Measurements from ENCODE around the gene ARHGAP8. TPM values are rescaled to one million over a fixed set of nuclear protein-coding genes. Genes with fewer than 3 reads are reported as not detected.
"Not testable (repeated sequence)": the region's sequence is repeated elsewhere in the genome, so short reads cannot be mapped to it uniquely, and the experiment has no call there.

Gene ARHGAP8
- polyA plus RNA-seq, 2 of the 4 experiments (the other 2 are of a cell fraction), result 1.2 to 3.8 TPM

DNA sequence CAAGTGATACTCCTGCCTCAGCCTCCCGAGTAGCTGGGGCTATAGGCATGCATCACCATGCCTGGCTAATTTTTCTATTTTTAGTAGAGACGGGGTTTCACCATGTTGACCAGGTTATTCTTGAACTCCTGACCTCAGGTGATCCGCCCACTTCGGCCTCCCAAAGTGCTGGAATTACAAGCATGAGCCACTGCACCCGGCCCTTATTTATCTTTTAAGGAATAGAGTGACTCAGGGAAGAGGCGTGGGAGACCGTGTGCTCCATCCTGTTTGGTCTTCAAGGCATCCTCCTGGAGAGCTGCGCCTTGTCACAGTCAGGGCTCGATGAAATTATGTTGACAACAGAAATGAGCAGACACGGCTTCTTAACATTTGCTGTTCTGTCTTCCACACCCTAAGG is 12.7 kb upstream of the ARHGAP8 start:
- peak; percentile 67 to 70; a peak in 5 of 6 replicates for ATAC-seq
- POLR2A ChIA-PET; H3K4me3 ChIP-seq; FAIRE-seq; H3K9me3 ChIP-seq; TF ChIP-seq FOSL2 (IDR thresholded peaks at IDR 0.05): not testable (repeated sequence)
- H3K4me2 ChIP-seq, result peak overlapping the region; percentile 30
- 9% methylated on average over 10 of the region's 10 CpGs for WGBS (ENCODE audit: missing lambda C conversion rate)
- peak; percentile 45; the same call in 1 of the 2 replicates for TF ChIP-seq FOSL2 (CRISPR knock-in tag; IDR thresholded peaks at IDR 0.05)
- CTCF ChIA-PET, result interaction anchor here (0.7 kb wide), 1 partner anchor 46 kb away, joined by 3 read pairs; no protein-coding TSS in a partner anchor
- H3K27ac ChIP-seq, result peak overlapping the region in 1 of 2 experiments; percentile 67; a peak in 3 of 6 replicates
- DNase-seq (ENCODE audit: low read depth in 1 of 2, low spot score in 1 of 2), result peak; percentile 28 to 79
- peaks cover 20% of the 10 kb centered on the region for H3K4me1 ChIP-seq

DNA sequence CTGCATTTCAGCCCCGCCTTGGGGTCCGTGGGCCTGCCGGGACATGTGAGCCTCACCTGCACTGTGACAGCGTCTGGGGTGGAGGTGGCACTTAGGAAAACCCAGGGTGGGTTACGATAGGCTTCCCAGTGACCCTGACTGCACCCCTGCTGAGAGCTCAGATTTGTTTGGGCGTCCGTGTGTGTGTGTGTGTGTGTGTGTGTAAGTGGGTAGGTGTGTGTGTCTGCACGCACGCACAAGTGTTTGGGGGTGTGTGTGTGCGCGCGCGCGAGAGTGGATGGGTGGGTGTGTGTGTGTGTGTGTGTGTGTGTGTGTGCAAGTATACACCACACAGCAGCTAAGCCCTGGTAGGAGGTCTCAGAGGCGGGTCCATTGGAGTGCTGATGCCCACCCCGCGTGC is 12.1 kb upstream of the ARHGAP8 start:
- DNase-seq (ENCODE audit: low read depth in 1 of 2, low spot score in 1 of 2), result no peak
- Histone ChIP-seq H3K4me3 (no peak overlapping the region), H3K4me2 (peak overlapping the region; percentile 30; the same call in 2 of the 3 replicates), H3K27ac (peak overlapping the region in 1 of 2 experiments; percentile 67; a peak in 3 of 6 replicates), H3K4me1 (peaks cover 20% of the 10 kb centered on the region), H3K9me3 (no peaks in the 10 kb centered on the region)
- POLR2A ChIA-PET, result no interaction called here
- no peak for FAIRE-seq
- no peak for ATAC-seq
- TF ChIP-seq, protein P1, sequence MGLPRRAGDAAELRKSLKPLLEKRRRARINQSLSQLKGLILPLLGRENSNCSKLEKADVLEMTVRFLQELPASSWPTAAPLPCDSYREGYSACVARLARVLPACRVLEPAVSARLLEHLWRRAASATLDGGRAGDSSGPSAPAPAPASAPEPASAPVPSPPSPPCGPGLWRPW (IDR thresholded peaks at IDR 0.05), result no peak
- TF ChIP-seq HDAC2 (IDR thresholded peaks at IDR 0.05), result no peak
- WGBS (ENCODE audit: missing lambda C conversion rate), result 89% methylated on average over 10 of the region's 17 CpGs
- CTCF ChIA-PET, result interaction anchor here (0.8 to 1.0 kb wide), 2 partner anchors 38 to 42 kb away, joined by 3 read pairs; no protein-coding TSS in a partner anchor

DNA sequence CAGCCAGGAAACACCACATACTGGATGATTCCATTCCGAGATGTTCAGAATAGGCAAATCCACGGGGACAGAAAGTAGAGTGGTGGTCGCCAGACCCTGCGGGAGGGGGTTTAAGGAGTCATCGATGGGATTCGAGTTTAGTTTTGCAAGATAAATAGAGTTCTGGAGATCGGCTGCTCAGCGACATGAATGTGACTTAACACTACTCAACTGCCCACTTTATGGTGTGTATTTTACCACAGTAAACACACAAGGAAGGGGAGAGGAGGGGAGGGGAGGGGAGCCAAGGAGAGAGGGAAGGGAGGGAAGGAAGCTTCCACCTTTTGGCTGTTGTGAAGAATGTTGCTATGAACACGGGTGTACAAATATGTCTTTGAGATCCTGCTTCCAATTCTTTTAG is 10.4 kb upstream of the ARHGAP8 start:
- CTCF ChIA-PET, result no interaction called here
- no peak for FAIRE-seq
- H3K4me2 ChIP-seq, result no peak overlapping the region
- TF ChIP-seq CHD4 (IDR thresholded peaks at IDR 0.05; ENCODE audit: borderline replicate concordance), result no peak
- no peak for TF ChIP-seq CTCF (IDR thresholded peaks at IDR 0.05)
- TF ChIP-seq, protein P2, sequence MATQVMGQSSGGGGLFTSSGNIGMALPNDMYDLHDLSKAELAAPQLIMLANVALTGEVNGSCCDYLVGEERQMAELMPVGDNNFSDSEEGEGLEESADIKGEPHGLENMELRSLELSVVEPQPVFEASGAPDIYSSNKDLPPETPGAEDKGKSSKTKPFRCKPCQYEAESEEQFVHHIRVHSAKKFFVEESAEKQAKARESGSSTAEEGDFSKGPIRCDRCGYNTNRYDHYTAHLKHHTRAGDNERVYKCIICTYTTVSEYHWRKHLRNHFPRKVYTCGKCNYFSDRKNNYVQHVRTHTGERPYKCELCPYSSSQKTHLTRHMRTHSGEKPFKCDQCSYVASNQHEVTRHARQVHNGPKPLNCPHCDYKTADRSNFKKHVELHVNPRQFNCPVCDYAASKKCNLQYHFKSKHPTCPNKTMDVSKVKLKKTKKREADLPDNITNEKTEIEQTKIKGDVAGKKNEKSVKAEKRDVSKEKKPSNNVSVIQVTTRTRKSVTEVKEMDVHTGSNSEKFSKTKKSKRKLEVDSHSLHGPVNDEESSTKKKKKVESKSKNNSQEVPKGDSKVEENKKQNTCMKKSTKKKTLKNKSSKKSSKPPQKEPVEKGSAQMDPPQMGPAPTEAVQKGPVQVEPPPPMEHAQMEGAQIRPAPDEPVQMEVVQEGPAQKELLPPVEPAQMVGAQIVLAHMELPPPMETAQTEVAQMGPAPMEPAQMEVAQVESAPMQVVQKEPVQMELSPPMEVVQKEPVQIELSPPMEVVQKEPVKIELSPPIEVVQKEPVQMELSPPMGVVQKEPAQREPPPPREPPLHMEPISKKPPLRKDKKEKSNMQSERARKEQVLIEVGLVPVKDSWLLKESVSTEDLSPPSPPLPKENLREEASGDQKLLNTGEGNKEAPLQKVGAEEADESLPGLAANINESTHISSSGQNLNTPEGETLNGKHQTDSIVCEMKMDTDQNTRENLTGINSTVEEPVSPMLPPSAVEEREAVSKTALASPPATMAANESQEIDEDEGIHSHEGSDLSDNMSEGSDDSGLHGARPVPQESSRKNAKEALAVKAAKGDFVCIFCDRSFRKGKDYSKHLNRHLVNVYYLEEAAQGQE (IDR thresholded peaks at IDR 0.05), result no peak
- no peak for TF ChIP-seq EHF (CRISPR knock-in tag; IDR thresholded peaks at IDR 0.05)
- TF ChIP-seq RCOR1 (IDR thresholded peaks at IDR 0.05; ENCODE audit: low read depth, low read length), result no peak
- no peak for TF ChIP-seq RARB (CRISPR knock-in tag; IDR thresholded peaks at IDR 0.05)
- no peak for TF ChIP-seq KDM1A (IDR thresholded peaks at IDR 0.05; ENCODE audit: low read depth)
- no peak for TF ChIP-seq RNF2 (IDR thresholded peaks at IDR 0.05; ENCODE audit: borderline replicate concordance, low read depth)
- no peak for TF ChIP-seq PHF8 (IDR thresholded peaks at IDR 0.05; ENCODE audit: borderline replicate concordance, low read depth)
- no peak overlapping the region for H3K27ac ChIP-seq
- peaks cover 25% of the 10 kb centered on the region for H3K4me1 ChIP-seq
- H3K4me3 ChIP-seq, result no peak overlapping the region
- ATAC-seq, result no peak
- POLR2A ChIA-PET, result no interaction called here
- H3K9me3 ChIP-seq, result no peaks in the 10 kb centered on the region
- 66% methylated on average over 9 of the region's 9 CpGs for WGBS (ENCODE audit: missing lambda C conversion rate)
- DNase-seq (ENCODE audit: low read depth in 1 of 2, low spot score in 1 of 2), result no peak

- Histone ChIP-seq H3K4me2 (no peak overlapping the region), H3K4me1 (peaks cover 25% of the 10 kb centered on the region), H3K27ac (no peak overlapping the region), H3K4me3 (no peak overlapping the region), H3K9me3 (no peaks in the 10 kb centered on the region)
- POLR2A ChIA-PET, result no interaction called here
- CTCF ChIA-PET, result interaction anchor here (0.8 kb wide), 1 partner anchor 40 kb away, joined by 3 read pairs; no protein-coding TSS in a partner anchor
- WGBS (ENCODE audit: missing lambda C conversion rate), result 91% methylated on average over 11 of the region's 11 CpGs
- FAIRE-seq, result no peak
- no peak for DNase-seq (ENCODE audit: low read depth in 1 of 2, low spot score in 1 of 2)
- ATAC-seq, result no peak
- TF ChIP-seq HOXA7 (CRISPR knock-in tag; IDR thresholded peaks at IDR 0.05), result no peak
- TF ChIP-seq CHD4 (IDR thresholded peaks at IDR 0.05; ENCODE audit: borderline replicate concordance), result no peak
- no peak for TF ChIP-seq RNF2 (IDR thresholded peaks at IDR 0.05; ENCODE audit: borderline replicate concordance, low read depth)
- TF ChIP-seq ZC3H11A (IDR thresholded peaks at IDR 0.05), result no peak
- no peak for TF ChIP-seq PHF8 (IDR thresholded peaks at IDR 0.05; ENCODE audit: borderline replicate concordance, low read depth)
- no peak for TF ChIP-seq MAFK (IDR thresholded peaks at IDR 0.05; ENCODE audit: partially characterized antibody)
- TF ChIP-seq JUNB (IDR thresholded peaks at IDR 0.05), result no peak
- no peak for TF ChIP-seq CBX2 (IDR thresholded peaks at IDR 0.05; ENCODE audit: borderline replicate concordance, low read depth)
- no peak for TF ChIP-seq ZSCAN20 (CRISPR knock-in tag; IDR thresholded peaks at IDR 0.05)
- TF ChIP-seq RAD21 (conservative IDR thresholded peaks at IDR 0.05 in 1 of 2, IDR thresholded peaks at IDR 0.05 in 1 of 2), result no peak
- no peak for TF ChIP-seq NFE2L2 (conservative IDR thresholded peaks at IDR 0.05; ENCODE audit: low read length)
- no peak for TF ChIP-seq FOSL2 (IDR thresholded peaks at IDR 0.05)
- no peak for TF ChIP-seq FOSL2 (CRISPR knock-in tag; IDR thresholded peaks at IDR 0.05)
These were observed 9.1 kb upstream of the ARHGAP8 start for GRCh38 chr22:44743247-44743646.

All from A549 (cell line).